ENCODE measurements around the gene ANGPTL1.

ANGPTL1 gene

GRCh38 chr1:178870944-178871343 lies at the start of gene ANGPTL1:
Gene ANGPTL1, minus strand, starts transcription at chr1:178871077. Its CDS starts 5,301 bp downstream, at chr1:178865776.
- no peaks in the 10 kb centered on the region for H3K36me3 ChIP-seq (ENCODE audit: insufficient read depth, low read length)
- no peak within 1 kb of the TSS for H3K9ac ChIP-seq (ENCODE audit: low read depth, low read length)
- no peaks in the 10 kb centered on the region for H3K9me3 ChIP-seq (ENCODE audit: control insufficient read depth, insufficient read depth, low read length)
- H3K4me1 ChIP-seq (ENCODE audit: insufficient read depth, low read length), result peaks cover 23% of the 10 kb centered on the region

DNA sequence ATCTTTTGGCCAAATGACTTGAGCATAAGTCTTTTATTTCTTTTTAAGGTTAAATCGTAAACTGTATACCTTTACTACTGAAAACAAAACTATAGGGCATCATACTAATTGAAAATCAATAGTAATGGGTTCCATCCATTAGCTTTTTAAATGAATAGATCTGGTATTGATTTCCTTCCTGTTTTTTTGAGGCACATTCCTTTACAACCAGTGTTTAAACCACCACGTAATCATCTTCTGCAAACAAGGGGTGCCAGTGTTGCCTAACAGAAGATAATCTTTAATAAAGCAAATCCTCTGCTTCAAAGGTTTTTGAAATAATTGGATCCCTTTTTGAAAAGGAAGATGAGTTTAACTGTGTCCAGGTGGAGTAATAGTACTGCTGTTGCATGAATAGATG lies 48.7 kb upstream of the ANGPTL1 start:
- Histone ChIP-seq H3K9ac (ENCODE audit: low read depth, low read length) (no peak overlapping the region), H3K9me3 (ENCODE audit: control insufficient read depth, insufficient read depth, low read length) (no peaks in the 10 kb centered on the region), H3K4me1 (ENCODE audit: insufficient read depth, low read length) (no peaks in the 10 kb centered on the region), H3K36me3 (ENCODE audit: insufficient read depth, low read length) (no peaks in the 10 kb centered on the region; the same call in 1 of the 2 replicates)

DNA sequence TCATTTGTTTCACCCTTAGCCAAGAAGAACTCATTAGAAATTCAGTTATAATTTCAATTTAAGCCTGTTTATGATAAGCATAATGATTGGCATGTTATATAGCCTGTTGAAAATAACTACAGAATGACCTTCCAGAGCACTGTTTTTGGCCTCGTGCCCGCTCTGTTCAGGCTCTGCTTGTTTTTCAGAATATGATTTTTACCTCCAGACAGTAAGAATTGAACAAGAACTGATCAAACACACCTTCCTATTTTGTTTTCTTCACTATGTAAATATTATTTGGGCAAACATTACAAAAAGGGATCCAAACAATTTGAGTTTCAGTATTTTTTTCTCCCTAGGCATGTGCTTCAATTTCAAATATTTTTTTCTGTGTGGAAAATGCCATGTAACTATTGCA lies 48.1 kb upstream of the ANGPTL1 start:
- Histone ChIP-seq H3K4me1 (ENCODE audit: insufficient read depth, low read length) (no peaks in the 10 kb centered on the region), H3K36me3 (ENCODE audit: insufficient read depth, low read length) (no peaks in the 10 kb centered on the region; the same call in 1 of the 2 replicates), H3K9me3 (ENCODE audit: control insufficient read depth, insufficient read depth, low read length) (no peaks in the 10 kb centered on the region), H3K9ac (ENCODE audit: low read depth, low read length) (no peak overlapping the region)

GRCh38 chr1:178918308-178918707 lies 47.4 kb upstream of the ANGPTL1 start:
- Histone ChIP-seq H3K4me1 (ENCODE audit: insufficient read depth, low read length) (no peaks in the 10 kb centered on the region), H3K9ac (ENCODE audit: low read depth, low read length) (no peak overlapping the region), H3K36me3 (ENCODE audit: insufficient read depth, low read length) (no peaks in the 10 kb centered on the region; the same call in 1 of the 2 replicates), H3K9me3 (ENCODE audit: control insufficient read depth, insufficient read depth, low read length) (no peaks in the 10 kb centered on the region)

- H3K36me3 ChIP-seq (ENCODE audit: insufficient read depth, low read length), result no peaks in the 10 kb centered on the region; the same call in 1 of the 2 replicates
- H3K9ac ChIP-seq (ENCODE audit: low read depth, low read length), result no peak overlapping the region
- no peaks in the 10 kb centered on the region for H3K4me1 ChIP-seq (ENCODE audit: insufficient read depth, low read length)
- no peaks in the 10 kb centered on the region for H3K9me3 ChIP-seq (ENCODE audit: control insufficient read depth, insufficient read depth, low read length)
These were observed 45.7 kb upstream of the ANGPTL1 start for GRCh38 chr1:178916448-178917174.

DNA sequence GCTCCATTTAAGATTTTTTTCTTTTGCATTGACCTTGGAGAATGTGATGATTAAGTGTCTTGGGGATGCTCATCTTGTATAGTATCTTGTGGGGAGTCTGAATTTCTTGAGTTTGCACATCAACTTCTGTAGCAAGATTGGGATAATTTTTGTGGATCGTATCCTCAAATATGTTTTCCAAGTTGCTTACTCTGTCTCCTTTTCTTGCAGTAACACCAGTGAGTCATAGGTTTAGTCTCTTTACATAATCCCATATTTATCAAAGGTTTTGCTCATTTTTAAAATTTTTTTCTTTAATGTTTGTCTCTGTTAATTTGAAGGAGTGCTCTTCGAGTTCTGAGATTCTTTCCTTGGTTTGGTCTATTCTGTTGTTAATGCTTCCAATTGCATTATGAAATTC lies 41.7 kb upstream of the ANGPTL1 start:
- Histone ChIP-seq H3K9me3 (ENCODE audit: control insufficient read depth, insufficient read depth, low read length) (no peaks in the 10 kb centered on the region), H3K36me3 (ENCODE audit: insufficient read depth, low read length) (no peaks in the 10 kb centered on the region; the same call in 1 of the 2 replicates), H3K4me1 (ENCODE audit: insufficient read depth, low read length) (no peaks in the 10 kb centered on the region), H3K9ac (ENCODE audit: low read depth, low read length) (no peak overlapping the region)

- H3K9me3 ChIP-seq (ENCODE audit: control insufficient read depth, insufficient read depth, low read length), result no peaks in the 10 kb centered on the region
- H3K36me3 ChIP-seq (ENCODE audit: insufficient read depth, low read length), result no peaks in the 10 kb centered on the region
- no peak overlapping the region for H3K9ac ChIP-seq (ENCODE audit: low read depth, low read length)
- no peaks in the 10 kb centered on the region for H3K4me1 ChIP-seq (ENCODE audit: insufficient read depth, low read length)
These were observed 39.1 kb upstream of the ANGPTL1 start for GRCh38 chr1:178910023-178910422.

DNA sequence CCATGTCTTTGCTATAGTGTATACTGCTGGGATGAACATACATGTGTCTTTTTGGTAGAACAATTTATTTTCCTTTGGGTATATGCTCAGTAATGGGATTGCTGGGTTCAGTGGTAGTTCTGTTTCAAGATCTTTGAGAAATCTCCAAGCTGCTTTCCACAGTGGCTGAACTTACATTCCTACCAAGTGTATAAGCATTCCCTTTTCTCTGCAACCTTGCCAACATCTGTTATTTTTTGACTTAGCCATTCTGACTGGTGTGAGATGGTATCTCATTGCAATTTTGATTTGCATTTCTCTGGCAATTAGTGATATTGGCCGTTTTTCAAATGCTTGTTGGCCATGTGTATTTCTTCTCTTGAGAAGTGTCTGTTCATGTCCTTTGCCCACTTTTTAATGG lies 37.5 kb upstream of the ANGPTL1 start:
- H3K9me3 ChIP-seq (ENCODE audit: control insufficient read depth, insufficient read depth, low read length), result no peaks in the 10 kb centered on the region
- H3K4me1 ChIP-seq (ENCODE audit: insufficient read depth, low read length), result no peaks in the 10 kb centered on the region
- no peaks in the 10 kb centered on the region for H3K36me3 ChIP-seq (ENCODE audit: insufficient read depth, low read length)
- H3K9ac ChIP-seq (ENCODE audit: low read depth, low read length), result no peak overlapping the region

DNA sequence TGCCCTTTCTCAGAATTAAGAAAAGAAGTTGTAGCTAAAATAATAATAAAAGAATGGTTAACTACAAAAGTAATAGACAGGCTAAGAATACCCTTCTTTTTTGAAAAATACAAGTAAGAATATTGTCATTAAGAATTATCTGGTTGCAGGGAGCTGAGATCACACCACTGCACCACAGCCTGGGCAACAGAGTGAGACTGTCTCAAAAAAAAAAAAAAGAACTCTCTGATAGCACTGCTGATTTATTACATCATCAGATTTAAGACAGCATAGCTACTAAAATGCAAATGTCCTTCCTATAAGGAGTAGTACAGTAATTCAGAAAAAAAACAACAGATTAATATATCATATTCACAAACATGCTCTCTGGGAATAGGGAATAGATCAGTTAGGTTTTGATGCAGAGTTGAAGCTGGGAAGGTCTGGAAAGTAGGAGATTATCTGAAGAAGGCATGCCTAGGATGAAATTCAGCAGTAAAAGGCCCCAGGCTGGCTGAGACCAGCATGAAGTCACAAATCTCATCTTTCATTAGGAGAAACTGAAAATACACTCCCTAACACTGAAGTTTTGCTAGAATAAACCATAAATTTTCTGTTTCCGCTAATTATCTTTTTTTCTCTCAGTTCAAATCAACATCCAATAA lies 30.7 kb upstream of the ANGPTL1 start:
- Histone ChIP-seq H3K36me3 (ENCODE audit: insufficient read depth, low read length) (no peaks in the 10 kb centered on the region; the same call in 1 of the 2 replicates), H3K9ac (ENCODE audit: low read depth, low read length) (no peak overlapping the region), H3K9me3 (ENCODE audit: control insufficient read depth, insufficient read depth, low read length) (no peaks in the 10 kb centered on the region), H3K4me1 (ENCODE audit: insufficient read depth, low read length) (no peaks in the 10 kb centered on the region)

DNA sequence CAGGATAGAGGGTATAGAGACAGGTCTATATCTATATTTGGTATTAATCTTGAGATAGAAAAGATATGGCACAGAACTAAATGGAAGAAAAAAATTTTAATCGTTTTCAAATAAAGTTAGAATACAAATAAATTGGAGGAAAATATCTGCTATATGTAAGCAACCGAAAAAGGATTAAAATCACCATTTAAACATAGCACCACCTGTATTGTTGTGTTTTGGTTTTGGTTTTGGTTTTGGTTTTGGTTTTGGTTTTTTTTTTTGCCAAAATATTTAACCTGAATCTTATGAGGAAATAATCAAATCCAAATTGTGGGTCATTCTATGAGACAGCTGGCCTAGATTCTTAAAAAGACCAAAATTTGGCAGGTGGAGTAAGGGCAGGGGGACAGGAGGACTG lies 28.5 kb upstream of the ANGPTL1 start:
- H3K9me3 ChIP-seq (ENCODE audit: control insufficient read depth, insufficient read depth, low read length), result no peaks in the 10 kb centered on the region
- no peaks in the 10 kb centered on the region; the same call in 1 of the 2 replicates for H3K36me3 ChIP-seq (ENCODE audit: insufficient read depth, low read length)
- no peaks in the 10 kb centered on the region for H3K4me1 ChIP-seq (ENCODE audit: insufficient read depth, low read length)
- H3K9ac ChIP-seq (ENCODE audit: low read depth, low read length), result no peak overlapping the region

DNA sequence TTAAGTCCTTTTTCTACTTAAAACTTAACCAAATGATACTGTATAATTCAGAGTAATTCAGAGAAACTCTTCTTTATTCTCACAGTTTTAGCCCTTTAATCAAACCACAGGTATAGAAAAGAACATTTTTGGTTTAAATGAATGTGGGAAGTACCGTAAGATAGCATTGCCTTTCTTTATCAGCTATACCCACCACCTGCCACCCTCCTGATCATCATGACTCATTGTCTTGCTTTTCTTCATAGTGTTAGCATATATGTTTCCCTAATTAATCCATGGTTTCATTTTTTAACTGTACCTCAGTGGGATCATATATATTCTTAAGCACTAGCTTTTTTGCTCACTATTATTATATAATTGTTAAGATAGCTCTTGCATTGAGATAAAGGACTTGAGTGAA lies 27.5 kb upstream of the ANGPTL1 start:
- Histone ChIP-seq H3K4me1 (ENCODE audit: insufficient read depth, low read length) (no peaks in the 10 kb centered on the region), H3K9me3 (ENCODE audit: control insufficient read depth, insufficient read depth, low read length) (no peaks in the 10 kb centered on the region), H3K9ac (ENCODE audit: low read depth, low read length) (no peak overlapping the region), H3K36me3 (ENCODE audit: insufficient read depth, low read length) (no peaks in the 10 kb centered on the region; the same call in 1 of the 2 replicates)

- Histone ChIP-seq H3K36me3 (ENCODE audit: insufficient read depth, low read length) (no peaks in the 10 kb centered on the region; the same call in 1 of the 2 replicates), H3K9me3 (ENCODE audit: control insufficient read depth, insufficient read depth, low read length) (no peaks in the 10 kb centered on the region), H3K9ac (ENCODE audit: low read depth, low read length) (no peak overlapping the region), H3K4me1 (ENCODE audit: insufficient read depth, low read length) (no peaks in the 10 kb centered on the region)
These were observed 25.1 kb upstream of the ANGPTL1 start for GRCh38 chr1:178895928-178896327.

GRCh38 chr1:178886551-178886950 lies 15.7 kb upstream of the ANGPTL1 start:
- H3K4me1 ChIP-seq (ENCODE audit: insufficient read depth, low read length), result no peaks in the 10 kb centered on the region

GRCh38 chr1:178885869-178886268 lies 15.0 kb upstream of the ANGPTL1 start:
- Histone ChIP-seq H3K9me3 (ENCODE audit: control insufficient read depth, insufficient read depth, low read length) (no peaks in the 10 kb centered on the region), H3K36me3 (ENCODE audit: insufficient read depth, low read length) (no peaks in the 10 kb centered on the region; the same call in 1 of the 2 replicates), H3K9ac (ENCODE audit: low read depth, low read length) (no peak overlapping the region), H3K4me1 (ENCODE audit: insufficient read depth, low read length) (no peaks in the 10 kb centered on the region)

More at GRCh38 chr1:178886551-178886950, 15.7 kb upstream of the ANGPTL1 start:
- no peaks in the 10 kb centered on the region; the same call in 1 of the 2 replicates for H3K36me3 ChIP-seq (ENCODE audit: insufficient read depth, low read length)
- no peak overlapping the region for H3K9ac ChIP-seq (ENCODE audit: low read depth, low read length)
- no peaks in the 10 kb centered on the region for H3K9me3 ChIP-seq (ENCODE audit: control insufficient read depth, insufficient read depth, low read length)

GRCh38 chr1:178881950-178882349 lies 11.1 kb upstream of the ANGPTL1 start:
- H3K9ac ChIP-seq (ENCODE audit: low read depth, low read length), result no peak overlapping the region
- H3K36me3 ChIP-seq (ENCODE audit: insufficient read depth, low read length), result no peaks in the 10 kb centered on the region
- no peaks in the 10 kb centered on the region for H3K9me3 ChIP-seq (ENCODE audit: control insufficient read depth, insufficient read depth, low read length)
- no peaks in the 10 kb centered on the region for H3K4me1 ChIP-seq (ENCODE audit: insufficient read depth, low read length)
